Measurements from ENCODE around the gene RB1.

- TF ChIP-seq EZH2phosphoT487 (IDR thresholded peaks at IDR 0.05; ENCODE audit: borderline replicate concordance) = no peak
- no peak for TF ChIP-seq MAX (IDR thresholded peaks at IDR 0.05)
- TF ChIP-seq SIN3A (IDR thresholded peaks at IDR 0.05; ENCODE audit: low read depth) = no peak
- no peak for TF ChIP-seq CTCF (IDR thresholded peaks at IDR 0.05 in 2 of 3, conservative IDR thresholded peaks at IDR 0.05 in 1 of 3; ENCODE audit: borderline replicate concordance in 1 of 3, insufficient read depth in 1 of 3, low read depth in 2 of 3, low read length in 2 of 3)
- no peak for TF ChIP-seq POLR2AphosphoS5 (IDR thresholded peaks at IDR 0.05; ENCODE audit: low read depth, low read length)
- no peak for TF ChIP-seq YY1 (IDR thresholded peaks at IDR 0.05; ENCODE audit: extremely low read depth, insufficient replicate concordance, low read depth, low read length)
- no peak for TF ChIP-seq JUND (IDR thresholded peaks at IDR 0.05)
- TF ChIP-seq CBX3 (IDR thresholded peaks at IDR 0.05; ENCODE audit: low read depth) = no peak
- TF ChIP-seq POLR2A (IDR thresholded peaks at IDR 0.05; ENCODE audit: borderline replicate concordance, extremely low read depth, insufficient read depth, insufficient read length) = no peak
- no peak for TF ChIP-seq ATF3 (IDR thresholded peaks at IDR 0.05)
- TF ChIP-seq SP1 (IDR thresholded peaks at IDR 0.05; ENCODE audit: low read depth) = no peak
- TF ChIP-seq TCF7L2 (IDR thresholded peaks at IDR 0.05; ENCODE audit: borderline replicate concordance, extremely low read depth, insufficient read depth, insufficient read length) = no peak
- TF ChIP-seq CEBPB (IDR thresholded peaks at IDR 0.05; ENCODE audit: low read depth) = no peak
- no peak for TF ChIP-seq EZH2 (IDR thresholded peaks at IDR 0.05)
These were observed 43.0 kb downstream of the RB1 start for GRCh38 chr13:48346583-48346982.
